Thyroid gland (tissue), 4 donors: ENCODE measurements around the gene FOXN3. TPM values are rescaled to one million over a fixed set of nuclear protein-coding genes. Genes with fewer than 3 reads are reported as not detected.
A peak's percentile ranks its signal among the peaks of the same experiment; 100 is the strongest.

Experiments
- DNase-seq, 2 donors: peaks; one replicate each; pipeline ENCODE4 v3.0.0-alpha.2; 2019
- H3K27ac ChIP-seq, 3 donors: fragments of 200-600 bp; sonication (generic); 1 replicate in 2 of 3; 2 replicates in 1 of 3; pipeline ENCODE4 v1.5.1; 2016 to 2019; ENCODE audit warnings: mild to moderate bottlenecking in 1 of 3, moderate library complexity in 1 of 3
- H3K27me3 ChIP-seq: fragments of 200-600 bp; sonication (generic); one replicate; pipeline ENCODE4 v1.5.1; 2019
- H3K36me3 ChIP-seq, 2 donors: fragments of 200-600 bp; sonication (generic); one replicate each; pipeline ENCODE4 v1.5.1; 2016 to 2019
- H3K4me1 ChIP-seq, 2 donors: fragments of 200-600 bp; sonication (generic); one replicate each; pipeline ENCODE4 v1.5.1; 2017 to 2019
- H3K4me3 ChIP-seq, 3 donors: fragments of 200-600 bp; sonication (generic); replicated peaks in 1 of 3; 1 replicate in 2 of 3; 2 replicates in 1 of 3; pipeline ENCODE4 v1.5.1; 2016; ENCODE audit warnings: mild to moderate bottlenecking in 1 of 3
- H3K9me3 ChIP-seq: fragments of 200-600 bp; sonication (generic); one replicate; pipeline ENCODE4 v1.5.1; 2017
- POLR2A ChIP-seq, 2 donors: fragments of 450-650 bp; IDR thresholded peaks; one replicate each; pipeline ENCODE4 v1.6.1; 2017; ENCODE audit warnings: antibody characterized with exemption in 2 of 2, mild to moderate bottlenecking in 2 of 2, moderate library complexity in 1 of 2
- WGBS, 2 donors: methylation state at CpG; one replicate each; pipeline ENCODE4 v1.1.5; 2017; 5-methylcytosine and 5-hydroxymethylcytosine counted together
- intact Hi-C: fragments of 100-400 bp; cut with DNase I; formaldehyde crosslinking; loops from one replicate; pipeline ENCODE4 v1.15.1; 2023
- total RNA-seq, 4 donors: library from RNA; depleted of rRNA; stranded (reverse); fragments of >200 nt; gene quantifications; one replicate each; pipeline ENCODE4 v1.2.3, GENCODE V29; 2016
- TF ChIP-seq, protein P1 (sequence below), 6 experiments: fragments of 200-600 bp in 3 of 6; fragments of 450-650 bp in 3 of 6; sonication (generic) in 3 of 6; IDR thresholded peaks; one replicate each; pipeline ENCODE4 v1.5.1; 2016 to 2019; ENCODE audit warnings: antibody characterized with exemption in 6 of 6, mild to moderate bottlenecking in 2 of 6, inconsistent platforms in 1 of 6, moderate library complexity in 1 of 6

Gene FOXN3
- total RNA-seq, 4 donors from 2014 or later: 38.7 to 70.1 (median 43.1) TPM

DNA sequence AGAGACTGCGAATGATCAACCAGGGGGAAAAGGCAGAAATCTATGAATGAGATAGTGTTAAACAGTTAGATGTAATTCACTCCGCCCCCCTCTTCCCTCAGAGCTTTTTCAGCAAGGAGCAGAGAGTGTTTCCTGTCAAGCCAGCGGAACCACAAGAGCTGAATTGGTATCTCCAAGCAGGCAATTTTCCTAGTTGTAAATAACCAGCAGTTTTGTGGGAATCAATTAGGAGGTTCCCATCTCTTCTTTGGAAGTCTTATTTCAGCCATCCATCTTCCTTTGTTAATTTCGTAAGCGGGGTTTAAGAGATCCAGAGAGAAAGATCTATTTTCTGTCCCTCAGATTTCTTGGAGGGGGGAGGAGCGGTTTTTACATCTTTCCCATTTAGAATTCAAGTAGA is 178.0 kb downstream of the FOXN3 start:
- H3K4me1 ChIP-seq: peaks cover 10% of the 10 kb centered on the region in 2 donors
- 93 to 97% methylated on average over 6 of the region's 6 CpGs for WGBS, 2 donors
- DNase-seq: no peak
- no peaks in the 10 kb centered on the region for H3K27me3 ChIP-seq
- no peaks in the 10 kb centered on the region for H3K36me3 ChIP-seq
- TF ChIP-seq, protein P1, sequence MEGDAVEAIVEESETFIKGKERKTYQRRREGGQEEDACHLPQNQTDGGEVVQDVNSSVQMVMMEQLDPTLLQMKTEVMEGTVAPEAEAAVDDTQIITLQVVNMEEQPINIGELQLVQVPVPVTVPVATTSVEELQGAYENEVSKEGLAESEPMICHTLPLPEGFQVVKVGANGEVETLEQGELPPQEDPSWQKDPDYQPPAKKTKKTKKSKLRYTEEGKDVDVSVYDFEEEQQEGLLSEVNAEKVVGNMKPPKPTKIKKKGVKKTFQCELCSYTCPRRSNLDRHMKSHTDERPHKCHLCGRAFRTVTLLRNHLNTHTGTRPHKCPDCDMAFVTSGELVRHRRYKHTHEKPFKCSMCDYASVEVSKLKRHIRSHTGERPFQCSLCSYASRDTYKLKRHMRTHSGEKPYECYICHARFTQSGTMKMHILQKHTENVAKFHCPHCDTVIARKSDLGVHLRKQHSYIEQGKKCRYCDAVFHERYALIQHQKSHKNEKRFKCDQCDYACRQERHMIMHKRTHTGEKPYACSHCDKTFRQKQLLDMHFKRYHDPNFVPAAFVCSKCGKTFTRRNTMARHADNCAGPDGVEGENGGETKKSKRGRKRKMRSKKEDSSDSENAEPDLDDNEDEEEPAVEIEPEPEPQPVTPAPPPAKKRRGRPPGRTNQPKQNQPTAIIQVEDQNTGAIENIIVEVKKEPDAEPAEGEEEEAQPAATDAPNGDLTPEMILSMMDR (IDR thresholded peaks at IDR 0.05): no peak
- no peak for TF ChIP-seq POLR2A (IDR thresholded peaks at IDR 0.05)
- H3K27ac ChIP-seq: no peak overlapping the region
- intact Hi-C loops: no loop called here
- no peak overlapping the region for H3K4me3 ChIP-seq
- H3K9me3 ChIP-seq: no peaks in the 10 kb centered on the region

DNA sequence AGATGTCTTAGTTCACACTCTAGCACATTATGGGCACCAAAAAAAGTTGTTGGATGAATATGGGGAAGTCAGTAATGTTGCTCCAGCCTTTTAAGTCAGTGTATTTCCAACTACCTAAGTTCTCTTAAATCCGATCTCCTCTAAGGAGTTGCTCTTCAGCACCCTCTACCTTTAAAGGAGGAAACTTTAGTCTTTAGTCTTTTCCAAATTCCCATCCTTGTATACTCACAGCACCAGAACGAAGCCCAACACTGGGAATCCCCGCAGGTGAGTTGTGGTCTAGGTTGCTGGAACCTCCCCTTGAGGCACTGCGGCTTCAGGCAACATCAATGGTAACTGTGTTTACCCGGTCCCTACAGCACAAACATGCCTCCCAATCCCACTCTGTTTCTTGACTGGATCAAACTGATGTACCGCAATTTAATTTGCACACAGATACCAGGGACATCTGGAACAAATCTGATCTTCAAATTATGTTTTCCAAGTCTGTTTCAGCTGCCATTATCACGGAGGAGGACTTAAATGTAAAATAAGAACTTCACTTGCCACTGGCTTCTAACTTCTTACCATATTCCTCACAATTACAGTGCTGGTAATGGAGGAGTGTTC is 179.0 kb downstream of the FOXN3 start:
- Histone ChIP-seq H3K4me3 (no peak overlapping the region), H3K4me1 (peaks cover 4 to 8% of the 10 kb centered on the region in 2 donors), H3K36me3 (no peaks in the 10 kb centered on the region), H3K9me3 (no peaks in the 10 kb centered on the region), H3K27me3 (no peaks in the 10 kb centered on the region), H3K27ac (no peak overlapping the region)
- intact Hi-C loops: no loop called here
- TF ChIP-seq, protein P1 (IDR thresholded peaks at IDR 0.05): peak in 4 of 6 experiments; percentile 5 to 50 (median 44)
- TF ChIP-seq POLR2A (IDR thresholded peaks at IDR 0.05): no peak
- DNase-seq: no peak
- 83 to 87% methylated on average over 7 of the region's 7 CpGs for WGBS, 2 donors

DNA sequence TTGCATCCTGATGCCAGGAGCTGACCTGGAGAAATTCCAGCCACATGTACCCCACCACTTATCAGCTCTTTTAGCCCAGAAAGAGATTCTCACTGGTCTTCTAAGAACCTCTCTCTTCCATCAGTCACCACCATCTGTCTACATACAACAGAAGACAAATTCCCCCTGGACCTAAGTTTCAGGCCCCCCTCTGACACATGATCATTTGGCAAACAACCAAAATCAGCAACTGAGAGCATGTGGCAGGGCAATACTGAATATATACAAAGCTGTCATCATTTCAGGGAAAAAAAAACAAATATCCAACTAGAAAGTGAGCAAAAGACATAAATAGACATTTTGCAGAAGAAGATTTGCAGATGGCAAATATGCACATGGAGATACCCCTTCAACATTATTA is 180.2 kb downstream of the FOXN3 start:
- TF ChIP-seq, protein P1 (IDR thresholded peaks at IDR 0.05): no peak
- TF ChIP-seq POLR2A (IDR thresholded peaks at IDR 0.05): no peak
- intact Hi-C loops: no loop called here
- no peak overlapping the region for H3K27ac ChIP-seq
- H3K4me3 ChIP-seq: no peak overlapping the region
- H3K36me3 ChIP-seq: no peaks in the 10 kb centered on the region
- DNase-seq: no peak
- no peaks in the 10 kb centered on the region for H3K4me1 ChIP-seq
- H3K9me3 ChIP-seq: no peaks in the 10 kb centered on the region
- no peaks in the 10 kb centered on the region for H3K27me3 ChIP-seq

DNA sequence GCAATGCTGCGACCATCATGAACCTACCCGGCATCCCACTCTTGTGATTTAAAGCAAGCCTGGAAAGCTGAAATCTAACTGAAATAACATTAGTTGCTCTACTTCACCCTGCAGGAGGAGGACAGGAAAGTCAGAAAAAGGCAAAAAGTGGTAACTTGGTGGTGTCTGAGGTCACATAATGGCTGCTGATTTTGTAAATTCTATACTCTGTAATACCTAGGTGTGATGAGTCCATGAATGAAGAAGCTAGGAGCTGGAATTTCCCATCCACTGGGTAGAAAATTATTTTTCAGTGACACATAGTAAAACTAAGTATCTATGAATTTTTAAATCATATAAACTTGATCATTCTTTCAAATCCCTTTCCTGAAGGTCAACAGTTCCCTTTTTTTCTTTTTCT is 183.8 kb downstream of the FOXN3 start:
- no peak overlapping the region for H3K4me3 ChIP-seq
- no peaks in the 10 kb centered on the region for H3K27me3 ChIP-seq
- peaks cover 3 to 12% of the 10 kb centered on the region in 2 donors for H3K4me1 ChIP-seq
- WGBS, 2 donors: 98% methylated on average over 2 of the region's 2 CpGs
- TF ChIP-seq, protein P1 (IDR thresholded peaks at IDR 0.05): no peak
- no peak for TF ChIP-seq POLR2A (IDR thresholded peaks at IDR 0.05)
- H3K9me3 ChIP-seq: no peaks in the 10 kb centered on the region
- H3K27ac ChIP-seq: no peak overlapping the region
- H3K36me3 ChIP-seq: no peaks in the 10 kb centered on the region
- intact Hi-C loops: no loop called here
- no peak for DNase-seq

DNA sequence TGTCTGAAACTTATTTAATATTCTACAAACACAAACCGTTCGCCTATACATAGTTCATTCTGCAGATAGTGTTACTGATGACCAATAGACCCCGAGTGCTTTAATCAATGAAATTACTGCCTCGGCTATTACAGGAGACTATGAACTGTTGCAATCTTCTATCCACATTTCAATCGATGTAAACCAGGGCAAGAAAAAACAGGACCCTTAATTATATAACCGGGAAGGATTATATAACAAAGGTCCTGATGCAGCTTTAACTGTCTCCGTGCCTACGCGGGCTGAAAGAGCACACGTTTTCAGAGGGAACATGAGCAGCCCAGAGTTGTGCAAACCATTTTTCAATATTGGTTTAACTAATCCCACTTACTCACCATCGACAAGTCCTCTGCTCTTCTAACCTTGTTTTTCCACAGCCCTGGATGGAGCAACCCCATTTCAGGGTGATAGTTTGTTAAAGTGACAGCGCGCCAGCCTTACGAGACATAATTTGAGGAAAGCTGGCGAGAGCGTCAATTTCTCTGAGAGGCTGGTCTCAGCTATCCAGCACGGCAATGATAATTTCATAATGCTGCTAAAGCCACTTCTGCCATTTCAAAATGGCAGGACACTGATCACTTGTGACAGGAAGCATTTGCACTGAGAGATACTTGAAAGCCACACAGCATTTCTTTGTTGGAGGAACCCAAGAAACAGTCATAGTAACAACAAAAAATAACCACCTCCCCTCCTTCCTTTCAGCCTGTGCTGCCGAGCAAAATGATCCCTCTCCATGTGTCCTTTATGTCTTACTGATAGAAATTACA is 184.6 kb downstream of the FOXN3 start:
- Histone ChIP-seq H3K9me3 (no peaks in the 10 kb centered on the region), H3K27me3 (no peaks in the 10 kb centered on the region), H3K36me3 (no peaks in the 10 kb centered on the region), H3K27ac (no peak overlapping the region), H3K4me1 (peaks cover 3 to 12% of the 10 kb centered on the region in 2 donors), H3K4me3 (no peak overlapping the region)
- 85 to 92% methylated on average over 18 of the region's 18 CpGs for WGBS, 2 donors
- DNase-seq: no peak
- intact Hi-C loops: no loop called here
- TF ChIP-seq, protein P1 (IDR thresholded peaks at IDR 0.05): no peak
- TF ChIP-seq POLR2A (IDR thresholded peaks at IDR 0.05): no peak
